Stimulated activated CD4-positive, alpha-beta T cell treated with anti-CD3 and anti-CD28 coated beads, Interleukin-12 subunit alpha, Interleukin-12 subunit beta, amount 100 ng/mL, for 48 hours (primary cell): ENCODE data around the gene MYOM3.

Experiments
- DNase-seq, 3 donors: peaks; one replicate each; pipeline ENCODE4 v3.0.0-alpha.2; 2020; ENCODE audit warnings: low read depth in 2 of 3, low spot score in 1 of 3

Gene MYOM3

GRCh38 chr1:24097663-24098062, 14.3 kb downstream of the MYOM3 start:
- no peak for DNase-seq

GRCh38 chr1:24096739-24097103, 15.2 kb downstream of the MYOM3 start:
- no peak for DNase-seq

- no peak for DNase-seq
Measured at GRCh38 chr1:24096009-24096738, 15.8 kb downstream of the MYOM3 start.

GRCh38 chr1:24095140-24095859, 16.6 kb downstream of the MYOM3 start:
- no peak for DNase-seq

GRCh38 chr1:24094554-24094953, 17.4 kb downstream of the MYOM3 start:
- DNase-seq: no peak

- DNase-seq: no peak
Measured at GRCh38 chr1:24093732-24094131, 18.2 kb downstream of the MYOM3 start.

- DNase-seq: no peak
Measured at GRCh38 chr1:24092979-24093378, 19.0 kb downstream of the MYOM3 start.

- DNase-seq: no peak
Measured at GRCh38 chr1:24091971-24092482, 19.9 kb downstream of the MYOM3 start.

GRCh38 chr1:24090736-24091135, 21.2 kb downstream of the MYOM3 start:
- DNase-seq: no peak

- no peak for DNase-seq
Measured at GRCh38 chr1:24089743-24090555, 22.0 kb downstream of the MYOM3 start.

GRCh38 chr1:24089027-24089742, 22.8 kb downstream of the MYOM3 start:
- DNase-seq: no peak

- no peak for DNase-seq
Measured at GRCh38 chr1:24086466-24086865, 25.5 kb downstream of the MYOM3 start.

- DNase-seq: no peak
Measured at GRCh38 chr1:24085546-24085945, 26.4 kb downstream of the MYOM3 start.

GRCh38 chr1:24085007-24085406, 26.9 kb downstream of the MYOM3 start:
- DNase-seq: no peak

- DNase-seq: no peak
Measured at GRCh38 chr1:24084050-24084449, 27.9 kb downstream of the MYOM3 start.

GRCh38 chr1:24082372-24082771, 29.6 kb downstream of the MYOM3 start:
- DNase-seq: no peak

GRCh38 chr1:24081190-24081589, 30.7 kb downstream of the MYOM3 start:
- no peak for DNase-seq

- no peak for DNase-seq
Measured at GRCh38 chr1:24080131-24080530, 31.8 kb downstream of the MYOM3 start.

- no peak for DNase-seq
Measured at GRCh38 chr1:24077278-24077978, 34.5 kb downstream of the MYOM3 start.

GRCh38 chr1:24075946-24076345, 36.0 kb downstream of the MYOM3 start:
- no peak for DNase-seq

GRCh38 chr1:24075590-24075854, 36.4 kb downstream of the MYOM3 start:
- DNase-seq: no peak
